Gastrocnemius medialis (tissue), 4 donors: ENCODE measurements around the gene NKD2. TPM values are rescaled to one million over a fixed set of nuclear protein-coding genes. Genes with fewer than 3 reads are reported as not detected.

Experiments
- microRNA-seq, 2 donors: library from miRNA; unstranded; fragments of <30 nt; microRNA quantifications; one replicate each; pipeline ENCODE4, GENCODE V29; 2016; ENCODE audit warnings: borderline replicate concordance in 2 of 2
- total RNA-seq, 4 donors: library from RNA; depleted of rRNA; stranded (reverse); fragments of >200 nt; gene quantifications; one replicate each; pipeline versions ENCODE4 v1.1.0 to v1.2.3, GENCODE V29; 2016

Gene NKD2
- total RNA-seq, 4 donors from 2014 or later = not detected

Small RNAs within 50 kb of the gene (microRNA-seq; reads per million reads assigned to microRNA genes)
- gene MIR4635 = 0 to 1.2 reads per million in 2 donors

Other genes starting within 250 kb of the NKD2 start
- 1 to 10 TPM in 2 of 4 donors, under 1 TPM in 2; 0.24 to 1.2 (median 0.71) TPM for gene ZDHHC11B, start 224.1 kb upstream of the NKD2 start, total RNA-seq
- 1 to 10 TPM in 2 of 4 donors, under 1 TPM in 1, not detected in 1; 0.85 to 3.8 (median 2.3) TPM for gene ZDHHC11, start 157.8 kb upstream of the NKD2 start, total RNA-seq
- 10 to 100 TPM; 20.3 to 28.8 (median 22.2) TPM for gene BRD9, start 116.0 kb upstream of the NKD2 start, total RNA-seq
- gene TRIP13, start 115.9 kb upstream of the NKD2 start, total RNA-seq = 1 to 10 TPM in 1 of 4 donors, under 1 TPM in 3; 0.41 to 1.6 (median 0.50) TPM
- gene SLC12A7, start 103.3 kb downstream of the NKD2 start, total RNA-seq = 1 to 10 TPM; 1.6 to 5.3 (median 3.5) TPM
- gene SLC6A19, start 192.8 kb downstream of the NKD2 start, total RNA-seq = under 1 TPM in 1 of 4 donors, not detected in 3; 0.05 TPM
- not detected for gene SLC6A18, start 216.6 kb downstream of the NKD2 start, total RNA-seq